ENCODE data around the gene SORD. TPM values are rescaled to one million over a fixed set of nuclear protein-coding genes. Genes with fewer than 3 reads are reported as not detected.
"Not testable (repeated sequence)": the region's sequence is repeated elsewhere in the genome, so short reads cannot be mapped to it uniquely, and the experiment has no call there.

SORD gene
- total RNA-seq = 10 to 100 TPM; 13.5 to 24.6 TPM
- polyA plus RNA-seq (ENCODE audit: insufficient read length in 2 of 2) = 10 to 100 TPM; 21.0 to 22.7 TPM
- long read RNA-seq, donor 1, full-length matches to known transcripts = 10 of 10 reads
- long read RNA-seq, donor 1, partial matches to known transcripts = 0 of 10 reads
- long read RNA-seq, donor 1, other reads (novel, unspliced or antisense) = 0 of 10 reads
- long read RNA-seq, donor 2, full-length matches to known transcripts = 7 of 7 reads
- long read RNA-seq, donor 2, partial matches to known transcripts = 0 of 7 reads
- long read RNA-seq, donor 2, other reads (novel, unspliced or antisense) = 0 of 7 reads
- long read RNA-seq, donor 3, full-length matches to known transcripts = 3 of 3 reads
- long read RNA-seq, donor 3, partial matches to known transcripts = 0 of 3 reads
- long read RNA-seq, donor 3, other reads (novel, unspliced or antisense) = 0 of 3 reads
- long read RNA-seq, donor 4, full-length matches to known transcripts = 17 of 33 reads
- long read RNA-seq, donor 4, partial matches to known transcripts = 16 of 33 reads
- long read RNA-seq, donor 4, other reads (novel, unspliced or antisense) = 0 of 33 reads

DNA sequence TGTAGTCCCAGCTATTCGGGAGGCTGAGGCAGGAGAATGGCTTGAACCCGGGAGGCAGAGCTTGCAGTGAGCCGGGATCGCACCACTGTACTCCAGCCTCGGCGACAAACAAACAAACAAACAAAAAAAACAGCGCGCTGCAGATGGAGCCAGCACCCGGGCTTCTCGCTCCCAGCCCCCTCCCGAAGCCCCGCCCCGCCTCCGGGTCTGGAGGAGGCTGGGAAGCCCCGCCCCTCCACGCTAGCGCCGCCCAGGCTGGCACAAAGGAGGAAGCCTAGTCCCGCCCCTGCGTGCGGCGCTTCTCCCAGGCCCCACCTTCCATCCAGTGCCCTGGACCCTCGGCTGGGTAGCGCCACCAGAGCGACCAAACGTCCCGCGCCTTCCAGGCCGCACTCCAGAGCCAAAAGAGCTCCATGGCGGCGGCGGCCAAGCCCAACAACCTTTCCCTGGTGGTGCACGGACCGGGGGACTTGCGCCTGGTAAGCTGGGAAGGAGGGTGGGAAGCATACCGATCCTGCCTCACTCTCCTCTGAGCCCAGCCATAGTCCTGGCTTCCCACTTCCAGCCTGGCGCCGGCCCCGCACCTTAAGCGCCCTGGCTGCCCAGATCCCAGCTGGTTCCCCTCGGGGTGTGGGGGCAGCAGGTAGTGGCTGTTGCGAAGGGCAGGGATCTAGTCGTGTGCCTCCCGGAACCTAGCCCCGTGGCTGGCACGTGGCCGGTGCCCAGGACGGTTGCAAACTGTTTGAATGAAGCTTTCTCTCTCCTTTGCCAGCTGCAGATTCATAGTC is at the start of gene SORD:
SORD (plus strand) TSS at position 325 of the 788 bp plus-strand sequence; CDS start at position 414, 89 bp downstream.
- DNase-seq (ENCODE audit: low read depth in 4 of 6, low spot score in 6 of 6) = peak; percentile 75 to 98 (median 90)
- peak within 1 kb of the TSS; percentile 83 for H3K4me3 ChIP-seq (ENCODE audit: low read depth, low read length)
- no peaks in the 10 kb centered on the region for H3K27me3 ChIP-seq (ENCODE audit: control insufficient read depth, insufficient read depth, low read length)
- H3K36me3 ChIP-seq (ENCODE audit: control insufficient read depth, insufficient read depth, low read length) = no peaks in the 10 kb centered on the region
- H3K9me3 ChIP-seq (ENCODE audit: control insufficient read depth, insufficient read depth, low read length) = no peaks in the 10 kb centered on the region
- peaks cover 20% of the 10 kb centered on the region for H3K4me1 ChIP-seq (ENCODE audit: control insufficient read depth, insufficient read depth, low read length)
- H3K27ac ChIP-seq (ENCODE audit: low read depth, low read length) = peak within 1 kb of the TSS; percentile 85
- under 1% methylated on average over 40 of the region's 48 CpGs for WGBS (ENCODE audit: insufficient coverage)

DNA sequence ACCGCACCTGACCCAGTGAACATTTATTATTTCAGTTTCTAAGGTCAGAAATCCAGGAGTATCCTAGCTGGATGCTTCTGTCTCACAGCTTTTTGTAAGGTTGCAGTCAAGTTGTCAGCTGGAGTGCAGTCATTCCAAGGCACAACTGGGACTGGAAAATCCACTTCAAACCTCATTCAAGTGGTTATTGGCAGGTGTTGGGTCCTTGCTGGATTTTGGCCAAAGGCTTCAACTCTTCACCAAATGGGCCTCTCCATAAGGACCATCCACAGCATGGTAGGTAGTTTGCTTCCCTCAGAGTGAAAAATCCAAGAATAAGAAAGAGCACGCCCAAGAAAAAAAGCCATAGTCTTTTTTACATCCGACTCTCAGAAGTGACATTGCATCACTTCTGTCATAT is 46.8 kb upstream of the SORD start:
- not testable (repeated sequence) for H3K27ac ChIP-seq (ENCODE audit: low read depth, low read length); H3K27me3 ChIP-seq (ENCODE audit: control insufficient read depth, insufficient read depth, low read length); H3K4me1 ChIP-seq (ENCODE audit: control insufficient read depth, insufficient read depth, low read length); DNase-seq (ENCODE audit: low read depth in 4 of 6, low spot score in 6 of 6); H3K4me3 ChIP-seq (ENCODE audit: low read depth, low read length); H3K9me3 ChIP-seq (ENCODE audit: control insufficient read depth, insufficient read depth, low read length); H3K36me3 ChIP-seq (ENCODE audit: control insufficient read depth, insufficient read depth, low read length)
- WGBS (ENCODE audit: insufficient coverage) = 100% methylated on average over 1 of the region's 3 CpGs

DNA sequence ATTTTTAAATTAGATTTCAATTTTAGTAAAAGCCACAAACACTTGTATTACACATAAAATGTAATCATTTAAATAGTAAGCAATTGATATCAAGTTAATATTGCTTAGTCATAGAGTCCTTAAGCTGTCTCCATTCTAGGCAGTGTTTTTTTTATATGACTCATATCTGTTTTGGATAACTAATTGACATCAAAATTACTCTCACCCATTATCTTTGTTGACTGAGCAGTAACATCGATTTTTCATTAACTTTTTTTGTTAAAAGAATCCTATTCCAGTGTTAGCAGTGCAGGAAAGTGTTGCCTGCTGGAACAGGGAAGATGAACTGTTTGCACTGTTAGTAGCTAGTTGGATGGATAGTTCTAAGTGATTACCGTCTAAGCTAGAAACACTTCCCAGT is 45.2 kb upstream of the SORD start:
- WGBS (ENCODE audit: insufficient coverage) = no CpG with 5 or more reads among the region's 2 CpGs
- not testable (repeated sequence) for H3K27me3 ChIP-seq (ENCODE audit: control insufficient read depth, insufficient read depth, low read length); H3K36me3 ChIP-seq (ENCODE audit: control insufficient read depth, insufficient read depth, low read length)

DNA sequence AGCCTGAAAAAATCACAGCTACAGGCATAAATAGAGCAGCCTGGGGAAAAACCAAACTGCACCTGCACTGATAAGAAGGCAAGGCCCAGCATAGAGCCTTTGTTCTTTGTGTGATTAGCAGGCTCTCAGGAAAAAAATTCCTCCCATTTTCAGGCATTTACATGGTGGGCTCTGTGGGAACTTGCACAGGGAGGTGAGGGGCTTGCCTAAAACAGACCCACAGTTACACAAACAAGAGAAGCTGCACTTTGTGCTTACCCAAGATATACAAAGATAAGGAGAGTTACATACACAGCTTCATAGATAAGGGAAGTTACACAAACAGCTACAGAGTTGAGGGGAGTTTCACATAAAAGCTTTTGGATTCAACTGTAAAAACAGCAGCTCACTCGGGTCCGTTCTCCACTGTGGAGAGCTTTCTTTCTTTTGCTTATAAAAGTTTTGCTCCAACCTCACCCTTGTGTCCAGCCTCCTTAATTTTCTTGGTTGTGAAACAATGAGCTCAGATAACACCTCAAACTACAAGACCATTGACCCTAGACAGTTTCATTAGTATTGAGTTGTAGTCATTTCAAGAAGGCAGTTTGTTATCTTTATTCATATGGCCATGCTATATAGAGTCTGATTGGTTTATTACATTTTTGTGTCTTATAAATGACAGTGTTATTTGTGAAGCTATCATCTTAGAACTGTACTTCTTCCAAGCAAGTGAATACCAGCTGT is 43.2 kb upstream of the SORD start:
- no CpG with 5 or more reads among the region's 2 CpGs for WGBS (ENCODE audit: insufficient coverage)
- not testable (repeated sequence) for H3K27me3 ChIP-seq (ENCODE audit: control insufficient read depth, insufficient read depth, low read length); H3K27ac ChIP-seq (ENCODE audit: low read depth, low read length); DNase-seq (ENCODE audit: low read depth in 4 of 6, low spot score in 6 of 6); H3K4me3 ChIP-seq (ENCODE audit: low read depth, low read length); H3K4me1 ChIP-seq (ENCODE audit: control insufficient read depth, insufficient read depth, low read length); H3K9me3 ChIP-seq (ENCODE audit: control insufficient read depth, insufficient read depth, low read length); H3K36me3 ChIP-seq (ENCODE audit: control insufficient read depth, insufficient read depth, low read length)

More for the DNA sequence above, 45.2 kb upstream of the SORD start:
- H3K9me3 ChIP-seq (ENCODE audit: control insufficient read depth, insufficient read depth, low read length); DNase-seq (ENCODE audit: low read depth in 4 of 6, low spot score in 6 of 6); H3K4me3 ChIP-seq (ENCODE audit: low read depth, low read length); H3K4me1 ChIP-seq (ENCODE audit: control insufficient read depth, insufficient read depth, low read length); H3K27ac ChIP-seq (ENCODE audit: low read depth, low read length): not testable (repeated sequence)

DNA sequence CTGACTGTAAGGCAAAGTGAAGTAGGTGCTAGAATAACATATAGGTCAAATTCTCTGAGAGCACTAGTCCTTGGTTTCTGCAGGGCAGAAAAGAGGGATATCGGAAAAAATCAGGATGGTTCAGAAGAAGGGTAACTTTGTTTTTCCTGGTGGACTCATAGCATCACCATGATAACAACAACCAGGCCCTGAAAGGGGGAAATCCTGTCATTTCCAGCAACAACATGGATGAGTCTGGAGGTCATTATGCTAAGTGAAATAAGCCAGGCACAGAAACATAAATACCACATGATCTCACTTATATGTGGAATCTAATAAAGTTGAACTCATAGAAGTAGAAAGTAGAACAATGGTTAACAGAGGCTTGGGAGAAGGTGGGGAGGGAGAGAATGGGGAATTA is 38.9 kb upstream of the SORD start:
- not testable (repeated sequence) for H3K36me3 ChIP-seq (ENCODE audit: control insufficient read depth, insufficient read depth, low read length); H3K4me3 ChIP-seq (ENCODE audit: low read depth, low read length); H3K27ac ChIP-seq (ENCODE audit: low read depth, low read length); H3K4me1 ChIP-seq (ENCODE audit: control insufficient read depth, insufficient read depth, low read length); DNase-seq (ENCODE audit: low read depth in 4 of 6, low spot score in 6 of 6); H3K27me3 ChIP-seq (ENCODE audit: control insufficient read depth, insufficient read depth, low read length); H3K9me3 ChIP-seq (ENCODE audit: control insufficient read depth, insufficient read depth, low read length)
- no CpG with 5 or more reads among the region's 1 CpG for WGBS (ENCODE audit: insufficient coverage)

DNA sequence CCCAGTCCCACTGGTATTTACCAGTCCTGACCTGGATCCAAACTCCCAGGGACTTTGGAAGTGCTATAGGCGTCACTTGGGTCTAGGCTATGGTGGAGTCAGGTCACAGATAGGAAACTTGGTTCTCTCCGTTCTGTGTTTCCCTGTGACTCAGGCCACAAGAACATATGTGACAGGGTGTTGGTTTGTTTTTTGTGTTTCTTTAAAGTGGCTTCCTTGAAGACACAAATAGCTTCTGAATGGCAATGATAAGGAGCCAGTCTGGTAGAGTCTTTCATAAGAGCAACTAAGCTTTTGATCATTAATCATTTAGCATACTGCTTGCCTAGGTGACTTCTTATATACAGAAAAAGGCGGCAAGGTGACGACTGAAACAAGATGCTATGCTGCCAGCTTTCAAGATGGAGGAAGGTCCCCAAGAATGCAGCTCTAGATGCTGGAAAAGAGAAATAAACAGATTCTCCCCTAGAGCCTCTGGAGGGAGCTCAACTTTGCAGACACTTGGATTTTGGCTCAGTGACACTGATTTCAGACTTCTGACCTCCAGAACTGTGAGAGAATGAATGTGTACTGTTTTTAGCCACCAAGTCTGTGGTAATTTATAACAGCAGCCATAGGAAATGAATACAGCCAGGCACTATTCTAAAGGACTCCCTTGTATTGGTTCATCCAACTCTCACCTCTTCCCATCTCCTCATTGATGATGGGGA is 36.5 kb upstream of the SORD start:
- not testable (repeated sequence) for DNase-seq (ENCODE audit: low read depth in 4 of 6, low spot score in 6 of 6); H3K27me3 ChIP-seq (ENCODE audit: control insufficient read depth, insufficient read depth, low read length); H3K9me3 ChIP-seq (ENCODE audit: control insufficient read depth, insufficient read depth, low read length); H3K4me1 ChIP-seq (ENCODE audit: control insufficient read depth, insufficient read depth, low read length); H3K4me3 ChIP-seq (ENCODE audit: low read depth, low read length); H3K36me3 ChIP-seq (ENCODE audit: control insufficient read depth, insufficient read depth, low read length); H3K27ac ChIP-seq (ENCODE audit: low read depth, low read length)
- WGBS (ENCODE audit: insufficient coverage) = 90% methylated on average over 2 of the region's 4 CpGs

DNA sequence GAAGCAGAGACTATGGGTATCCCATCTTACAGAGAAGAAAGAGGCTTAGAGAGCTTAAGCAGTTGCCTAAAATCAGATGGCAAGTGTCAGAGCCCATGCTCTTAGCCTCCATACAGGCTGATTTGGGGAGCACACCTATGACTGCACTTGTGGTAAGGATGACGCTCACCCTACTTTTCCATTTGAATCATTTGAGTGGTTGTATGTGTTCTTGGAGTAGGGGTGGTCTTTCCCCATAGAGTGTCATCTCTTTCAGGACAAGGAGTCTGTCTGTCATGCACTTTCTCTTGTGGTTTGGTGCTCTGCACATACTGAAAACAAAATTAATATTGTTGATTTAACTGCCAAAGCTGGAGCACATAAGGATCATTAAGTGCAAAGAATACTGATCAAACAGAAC is 35.3 kb upstream of the SORD start:
- not testable (repeated sequence) for H3K4me1 ChIP-seq (ENCODE audit: control insufficient read depth, insufficient read depth, low read length); H3K27me3 ChIP-seq (ENCODE audit: control insufficient read depth, insufficient read depth, low read length); DNase-seq (ENCODE audit: low read depth in 4 of 6, low spot score in 6 of 6); H3K36me3 ChIP-seq (ENCODE audit: control insufficient read depth, insufficient read depth, low read length); H3K9me3 ChIP-seq (ENCODE audit: control insufficient read depth, insufficient read depth, low read length); H3K4me3 ChIP-seq (ENCODE audit: low read depth, low read length); H3K27ac ChIP-seq (ENCODE audit: low read depth, low read length)
- no CpG with 5 or more reads among the region's 1 CpG for WGBS (ENCODE audit: insufficient coverage)

DNA sequence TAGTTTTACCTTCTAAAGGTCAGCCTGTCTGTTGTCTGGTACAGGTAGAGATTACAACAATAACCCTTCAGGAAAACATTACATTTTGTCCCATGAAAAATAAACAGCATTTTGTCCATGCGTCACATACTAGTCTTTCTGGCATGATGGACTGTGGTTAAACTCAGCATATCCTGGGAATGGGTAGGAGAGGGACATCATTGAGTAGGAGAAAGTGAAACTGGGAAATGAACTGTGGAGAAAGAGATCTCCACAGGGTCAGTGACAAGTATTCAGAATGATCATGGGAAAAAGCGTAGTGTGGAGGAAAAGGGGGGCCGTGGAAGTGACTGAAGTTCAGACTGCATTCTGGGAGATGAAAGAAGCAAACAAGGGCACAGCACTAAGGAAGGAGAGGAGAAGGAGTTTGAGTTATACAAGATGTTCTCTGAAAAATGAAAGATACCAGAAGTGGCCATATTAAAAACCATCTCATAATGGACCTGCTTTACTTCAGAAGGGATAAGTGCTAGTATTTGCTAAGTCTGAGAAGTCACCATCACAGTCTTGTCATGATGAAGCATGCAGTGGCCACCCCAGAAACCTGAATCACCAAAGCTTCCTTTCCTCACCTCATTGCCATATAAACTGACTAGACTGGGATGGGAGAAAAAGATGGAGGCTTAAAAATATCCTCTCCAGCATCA is 34.7 kb upstream of the SORD start:
- not testable (repeated sequence) for H3K27me3 ChIP-seq (ENCODE audit: control insufficient read depth, insufficient read depth, low read length); H3K4me1 ChIP-seq (ENCODE audit: control insufficient read depth, insufficient read depth, low read length); H3K36me3 ChIP-seq (ENCODE audit: control insufficient read depth, insufficient read depth, low read length); H3K27ac ChIP-seq (ENCODE audit: low read depth, low read length); DNase-seq (ENCODE audit: low read depth in 4 of 6, low spot score in 6 of 6); H3K9me3 ChIP-seq (ENCODE audit: control insufficient read depth, insufficient read depth, low read length); H3K4me3 ChIP-seq (ENCODE audit: low read depth, low read length)
- WGBS (ENCODE audit: insufficient coverage) = no CpG with 5 or more reads among the region's 3 CpGs

DNA sequence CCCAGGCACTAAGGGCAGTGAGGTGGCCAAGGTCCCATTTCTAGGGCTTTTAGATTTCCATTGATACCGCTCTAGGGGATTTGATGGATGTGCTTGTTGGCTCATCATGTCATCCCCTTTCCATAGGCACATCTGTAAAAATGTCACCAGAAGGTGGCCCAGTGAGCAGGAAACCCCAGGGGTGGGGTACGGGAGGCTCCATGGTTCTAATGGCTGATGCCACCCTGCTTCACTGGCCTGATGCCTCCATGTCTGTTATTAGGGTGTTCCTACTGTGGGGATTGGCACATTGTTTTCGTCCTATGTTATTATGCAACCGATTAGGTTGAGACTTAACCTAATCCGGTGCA is 34.1 kb upstream of the SORD start:
- DNase-seq (ENCODE audit: low read depth in 4 of 6, low spot score in 6 of 6); H3K4me3 ChIP-seq (ENCODE audit: low read depth, low read length); H3K27ac ChIP-seq (ENCODE audit: low read depth, low read length); H3K9me3 ChIP-seq (ENCODE audit: control insufficient read depth, insufficient read depth, low read length); H3K4me1 ChIP-seq (ENCODE audit: control insufficient read depth, insufficient read depth, low read length); H3K36me3 ChIP-seq (ENCODE audit: control insufficient read depth, insufficient read depth, low read length); H3K27me3 ChIP-seq (ENCODE audit: control insufficient read depth, insufficient read depth, low read length): not testable (repeated sequence)
- WGBS (ENCODE audit: insufficient coverage) = no CpG with 5 or more reads among the region's 5 CpGs

All from spinal cord (tissue), 10 donors.